Middle frontal gyrus (tissue), 1 donor: ENCODE measurements around the gene GAREM2.

Source experiments
- DNase-seq: peaks from one replicate; pipeline ENCODE4 v3.0.0-alpha.2; 2015; ENCODE audit warnings: low spot score; ENCODE audit errors: extremely low spot score

GAREM2 gene

DNA sequence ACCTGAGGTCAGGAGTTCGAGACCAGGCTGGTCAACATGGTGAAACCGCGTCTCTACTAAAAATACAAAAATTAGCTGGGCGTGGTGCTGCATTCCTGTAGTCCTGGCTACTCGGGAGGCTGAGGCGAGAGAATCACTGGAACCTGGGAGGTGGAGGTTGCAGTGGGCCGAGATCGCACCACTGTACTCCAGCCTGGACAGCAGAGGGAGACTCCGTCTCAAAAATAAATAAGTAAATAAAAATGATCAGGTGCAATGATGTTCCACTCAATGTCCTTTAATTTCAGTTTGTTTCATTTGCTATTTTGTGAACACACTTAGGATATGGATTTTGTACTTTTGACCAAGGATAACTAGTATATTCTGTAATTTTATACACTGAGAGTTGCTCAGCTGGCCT is 62.2 kb downstream of the GAREM2 start:
- no peak for DNase-seq

DNA sequence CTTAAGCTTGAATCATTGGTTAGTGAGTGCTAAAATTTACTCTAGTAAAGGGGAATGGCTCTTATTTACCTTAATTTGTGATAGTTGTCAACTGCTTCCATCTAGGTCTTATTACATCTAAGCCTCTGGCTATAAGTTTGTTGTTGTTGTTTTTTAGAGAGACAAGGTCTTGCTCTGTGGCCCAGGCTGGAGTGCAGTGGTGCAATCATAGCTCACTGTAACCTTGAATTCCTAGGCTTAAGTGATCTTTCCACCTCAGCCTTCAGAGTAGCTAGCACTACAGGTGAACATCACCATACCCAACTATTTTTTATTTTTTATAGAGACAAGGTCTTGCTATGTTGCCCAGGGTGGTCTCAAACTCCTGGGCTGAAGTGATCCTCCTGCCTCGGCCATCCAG is 65.0 kb downstream of the GAREM2 start:
- no peak for DNase-seq

DNA sequence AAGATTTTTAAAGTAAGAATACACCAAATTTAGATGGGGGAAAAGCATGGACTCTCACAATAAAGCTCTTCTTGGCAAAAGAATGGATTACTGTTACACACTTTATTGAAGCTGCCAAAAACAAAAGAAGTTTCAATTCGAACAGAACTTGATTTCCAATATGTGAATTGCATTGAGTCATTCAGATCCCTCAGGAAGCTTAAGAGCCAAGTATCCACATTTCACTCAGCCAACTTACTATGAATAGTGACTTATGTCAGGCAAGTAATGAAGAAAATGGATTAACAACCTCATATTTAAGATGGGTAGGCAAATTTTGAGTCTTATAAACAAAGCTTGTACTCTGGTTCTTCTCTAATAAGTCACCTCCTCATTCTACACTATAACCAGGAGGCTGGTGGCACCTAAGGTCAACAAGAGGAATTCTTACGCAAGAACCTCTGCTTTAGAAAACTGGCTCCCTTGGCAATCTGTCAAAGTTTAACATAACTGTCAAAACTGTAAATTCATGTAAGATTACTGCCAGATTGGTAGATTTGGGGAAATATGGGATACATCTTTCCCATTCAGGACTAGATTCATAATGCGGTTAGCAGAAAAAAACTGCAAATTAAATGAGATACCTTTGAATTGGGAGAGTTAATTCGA is 65.5 kb downstream of the GAREM2 start:
- DNase-seq = no peak
